HG03039 (cell line): ENCODE measurements around the gene TXNDC17.
"Not testable (repeated sequence)": the region's sequence is repeated elsewhere in the genome, so short reads cannot be mapped to it uniquely, and the experiment has no call there.

ENCODE experiments used
- ATAC-seq: cut with Tn5 transposase; IDR thresholded peaks from one replicate; pipeline ENCODE4 v1.9.1; 2021; ENCODE audit warnings: mild to moderate bottlenecking, moderate library complexity; ENCODE audit not compliant: unreplicated experiment

Gene TXNDC17

GRCh38 chr17:6660101-6660500 is 19.2 kb downstream of the TXNDC17 start:
- no peak for ATAC-seq

- no peak for ATAC-seq
Measured at GRCh38 chr17:6660805-6661463, 20.1 kb downstream of the TXNDC17 start.

GRCh38 chr17:6661464-6661848 is 20.6 kb downstream of the TXNDC17 start:
- no peak for ATAC-seq

- not testable (repeated sequence) for ATAC-seq
Measured at GRCh38 chr17:6663200-6663599, 22.3 kb downstream of the TXNDC17 start.

GRCh38 chr17:6666077-6666521 is 25.2 kb downstream of the TXNDC17 start:
- no peak for ATAC-seq

- no peak for ATAC-seq
Measured at GRCh38 chr17:6666557-6666956, 25.7 kb downstream of the TXNDC17 start.

- no peak for ATAC-seq
Measured at GRCh38 chr17:6667516-6667915, 26.7 kb downstream of the TXNDC17 start.

GRCh38 chr17:6668219-6668618 is 27.4 kb downstream of the TXNDC17 start:
- no peak for ATAC-seq

GRCh38 chr17:6668727-6669425 is 28.0 kb downstream of the TXNDC17 start:
- ATAC-seq, result no peak

GRCh38 chr17:6669479-6670212 is 28.8 kb downstream of the TXNDC17 start:
- ATAC-seq, result no peak

- no peak for ATAC-seq
Measured at GRCh38 chr17:6670571-6670970, 29.7 kb downstream of the TXNDC17 start.

- ATAC-seq, result no peak
Measured at GRCh38 chr17:6670999-6671398, 30.1 kb downstream of the TXNDC17 start.

- no peak for ATAC-seq
Measured at GRCh38 chr17:6671431-6671830, 30.6 kb downstream of the TXNDC17 start.

- ATAC-seq, result no peak
Measured at GRCh38 chr17:6674586-6674985, 33.7 kb downstream of the TXNDC17 start.

- ATAC-seq, result no peak
Measured at GRCh38 chr17:6675201-6675825, 34.5 kb downstream of the TXNDC17 start.

- ATAC-seq, result no peak
Measured at GRCh38 chr17:6676802-6677157, 35.9 kb downstream of the TXNDC17 start.

GRCh38 chr17:6677158-6677831 is 36.4 kb downstream of the TXNDC17 start:
- no peak for ATAC-seq

GRCh38 chr17:6677946-6678345 is 37.1 kb downstream of the TXNDC17 start:
- no peak for ATAC-seq

- no peak for ATAC-seq
Measured at GRCh38 chr17:6679241-6679640, 38.4 kb downstream of the TXNDC17 start.

- no peak for ATAC-seq
Measured at GRCh38 chr17:6681176-6681575, 40.3 kb downstream of the TXNDC17 start.

- ATAC-seq, result no peak
Measured at GRCh38 chr17:6681671-6682070, 40.8 kb downstream of the TXNDC17 start.
